ENCODE results near the gene CST1. TPM values are rescaled to one million over a fixed set of nuclear protein-coding genes. Genes with fewer than 3 reads are reported as not detected.
"Not testable (repeated sequence)": the region's sequence is repeated elsewhere in the genome, so short reads cannot be mapped to it uniquely, and the experiment has no call there.

The CST1 gene
- total RNA-seq, 4 donors from 2014 or later = not detected

- H3K27me3 ChIP-seq; intact Hi-C loops (cut with DNase I; ENCODE audit: low total_unique reads); H3K27ac ChIP-seq; in situ Hi-C loops (cut with MboI; ENCODE audit: low sequenced_read_pairs in 4 of 4); H3K4me1 ChIP-seq; DNase-seq; H3K36me3 ChIP-seq; H3K9me3 ChIP-seq; H3K4me3 ChIP-seq: not testable (repeated sequence)
- peak in 2 of 5 experiments; percentile 31 to 36 for TF ChIP-seq CTCF (IDR thresholded peaks at IDR 0.05 in 4 of 5, conservative IDR thresholded peaks at IDR 0.05 in 1 of 5)
- ATAC-seq = peak in 1 of 2 donors; percentile 36
These were observed 27.0 kb downstream of the CST1 start for GRCh38 chr20:23723659-23724307.

- intact Hi-C loops (cut with DNase I; ENCODE audit: low total_unique reads); in situ Hi-C loops (cut with MboI; ENCODE audit: low sequenced_read_pairs in 4 of 4): not testable (repeated sequence)
These were observed 27.9 kb downstream of the CST1 start for GRCh38 chr20:23722851-23723250.

GRCh38 chr20:23721962-23722361 lies 28.8 kb downstream of the CST1 start:
- no peak for ATAC-seq

More at GRCh38 chr20:23722851-23723250, 27.9 kb downstream of the CST1 start:
- DNase-seq, H3K27ac ChIP-seq, H3K27me3 ChIP-seq, H3K4me1 ChIP-seq, H3K36me3 ChIP-seq, H3K4me3 ChIP-seq, H3K9me3 ChIP-seq, ATAC-seq: not testable (repeated sequence)

GRCh38 chr20:23719351-23719750 lies 31.4 kb downstream of the CST1 start:
- H3K27ac ChIP-seq; ATAC-seq; H3K4me3 ChIP-seq; in situ Hi-C loops (cut with MboI; ENCODE audit: low sequenced_read_pairs in 4 of 4); H3K9me3 ChIP-seq; intact Hi-C loops (cut with DNase I; ENCODE audit: low total_unique reads); H3K36me3 ChIP-seq; DNase-seq; H3K27me3 ChIP-seq; H3K4me1 ChIP-seq: not testable (repeated sequence)

More at GRCh38 chr20:23721962-23722361, 28.8 kb downstream of the CST1 start:
- in situ Hi-C loops (cut with MboI; ENCODE audit: low sequenced_read_pairs in 4 of 4) = no loop called here
- no peak overlapping the region for H3K4me3 ChIP-seq
- H3K4me1 ChIP-seq = no peaks in the 10 kb centered on the region
- DNase-seq = no peak
- no peaks in the 10 kb centered on the region for H3K9me3 ChIP-seq
- no peaks in the 10 kb centered on the region for H3K36me3 ChIP-seq
- TF ChIP-seq CTCF (IDR thresholded peaks at IDR 0.05 in 4 of 5, conservative IDR thresholded peaks at IDR 0.05 in 1 of 5) = no peak
- TF ChIP-seq POLR2A (IDR thresholded peaks at IDR 0.05) = no peak
- intact Hi-C loops (cut with DNase I; ENCODE audit: low total_unique reads) = no loop called here
- no peak overlapping the region for H3K27ac ChIP-seq
- H3K27me3 ChIP-seq = no peaks in the 10 kb centered on the region

GRCh38 chr20:23711778-23712177 lies 39.0 kb downstream of the CST1 start:
- DNase-seq; H3K27ac ChIP-seq; H3K36me3 ChIP-seq; in situ Hi-C loops (cut with MboI; ENCODE audit: low sequenced_read_pairs in 4 of 4); H3K27me3 ChIP-seq; H3K4me1 ChIP-seq; ATAC-seq; H3K9me3 ChIP-seq; intact Hi-C loops (cut with DNase I; ENCODE audit: low total_unique reads); H3K4me3 ChIP-seq: not testable (repeated sequence)

- Histone ChIP-seq H3K9me3 (no peaks in the 10 kb centered on the region), H3K4me1 (no peaks in the 10 kb centered on the region), H3K27ac (no peak overlapping the region), H3K4me3 (no peak overlapping the region), H3K27me3 (no peaks in the 10 kb centered on the region), H3K36me3 (no peaks in the 10 kb centered on the region)
- no peak for TF ChIP-seq CTCF (IDR thresholded peaks at IDR 0.05 in 4 of 5, conservative IDR thresholded peaks at IDR 0.05 in 1 of 5)
- no peak for TF ChIP-seq POLR2A (IDR thresholded peaks at IDR 0.05)
- ATAC-seq = no peak
- in situ Hi-C loops (cut with MboI; ENCODE audit: low sequenced_read_pairs in 4 of 4) (no loop called here), intact Hi-C loops (cut with DNase I; ENCODE audit: low total_unique reads) (no loop called here)
- no peak for DNase-seq
These were observed 40.0 kb downstream of the CST1 start for GRCh38 chr20:23710771-23711170.
